Hepatic stellate cell (primary cell): ENCODE measurements around the gene PRDM15.

ENCODE experiments used
- DNase-seq: peaks from one replicate; pipeline ENCODE4 v3.0.0; 2011; ENCODE audit warnings: low spot score

The PRDM15 gene

GRCh38 chr21:41864311-41865001 lies 14.7 kb downstream of the PRDM15 start:
- no peak for DNase-seq

- DNase-seq = no peak
These were observed 15.8 kb downstream of the PRDM15 start for GRCh38 chr21:41863439-41863740.

DNA sequence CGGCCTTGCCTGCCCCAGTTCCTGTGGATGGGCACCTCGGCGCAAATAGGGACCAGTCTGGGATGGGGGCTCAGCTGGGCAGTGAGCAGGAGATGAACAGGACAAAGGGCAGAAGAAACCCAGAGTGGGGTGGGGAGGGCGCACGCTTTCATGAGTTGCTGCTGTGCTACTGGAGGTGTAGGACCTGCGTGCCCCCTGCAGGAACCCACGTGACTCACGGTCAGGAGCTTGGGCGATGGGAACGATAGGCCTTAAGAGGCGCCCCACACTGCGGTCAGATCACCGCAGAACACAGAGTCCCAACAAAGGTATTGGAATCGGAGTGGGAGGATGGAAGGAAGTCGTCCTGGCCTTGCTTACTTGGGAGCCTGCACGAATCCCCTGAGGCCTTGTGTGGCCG lies 17.2 kb downstream of the PRDM15 start:
- no peak for DNase-seq

DNA sequence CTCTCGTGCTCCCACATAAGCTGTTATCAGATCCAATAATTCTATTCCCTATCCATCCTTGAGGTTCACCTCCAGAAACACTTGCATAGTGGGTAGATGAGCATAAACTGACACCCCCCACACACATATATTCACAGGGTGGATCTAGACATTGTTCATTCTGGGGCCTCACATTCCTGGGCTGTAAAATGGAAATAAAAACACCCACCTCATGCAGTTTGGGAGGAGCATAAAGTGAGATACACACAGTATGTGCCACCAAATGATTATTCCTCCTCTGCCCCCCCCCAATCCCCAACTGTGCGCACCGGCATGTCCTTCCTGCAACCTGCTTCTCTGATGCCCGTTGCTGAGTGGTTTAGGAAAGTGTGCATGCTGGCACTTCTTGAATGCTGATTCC lies 17.9 kb downstream of the PRDM15 start:
- DNase-seq = no peak

DNA sequence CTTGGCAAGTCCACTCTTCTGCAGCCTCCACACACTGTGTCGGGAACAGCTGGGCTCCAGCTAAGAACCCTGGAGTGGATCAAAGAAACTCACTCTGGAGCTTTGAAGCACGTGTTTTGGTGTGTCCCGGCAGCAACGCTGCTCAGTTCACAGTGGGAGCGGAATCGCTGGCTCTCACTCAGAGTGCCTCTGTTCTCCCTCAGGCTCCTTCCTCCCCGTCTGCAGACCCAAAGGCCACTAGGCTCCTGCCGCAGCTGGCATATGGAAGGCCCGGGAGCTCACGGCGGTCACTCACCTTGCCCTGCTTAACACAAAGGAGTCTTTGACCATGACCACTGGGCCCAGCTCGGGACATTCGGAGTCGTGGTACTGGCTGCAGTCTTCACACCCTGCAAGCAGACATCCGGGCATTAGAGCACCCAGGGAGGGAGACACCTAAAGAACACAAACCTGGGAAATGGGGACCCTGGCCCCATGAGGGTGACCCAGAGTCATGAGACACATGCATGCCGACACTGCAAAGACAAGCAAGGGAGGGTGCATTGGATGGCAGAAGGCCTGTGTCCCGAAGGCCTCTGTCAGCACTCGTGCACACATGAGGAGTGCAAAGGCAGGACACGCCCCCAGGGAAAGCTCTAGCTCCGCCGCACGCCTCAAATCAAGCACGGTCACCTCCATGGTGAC lies 19.7 kb downstream of the PRDM15 start:
- DNase-seq = no peak

DNA sequence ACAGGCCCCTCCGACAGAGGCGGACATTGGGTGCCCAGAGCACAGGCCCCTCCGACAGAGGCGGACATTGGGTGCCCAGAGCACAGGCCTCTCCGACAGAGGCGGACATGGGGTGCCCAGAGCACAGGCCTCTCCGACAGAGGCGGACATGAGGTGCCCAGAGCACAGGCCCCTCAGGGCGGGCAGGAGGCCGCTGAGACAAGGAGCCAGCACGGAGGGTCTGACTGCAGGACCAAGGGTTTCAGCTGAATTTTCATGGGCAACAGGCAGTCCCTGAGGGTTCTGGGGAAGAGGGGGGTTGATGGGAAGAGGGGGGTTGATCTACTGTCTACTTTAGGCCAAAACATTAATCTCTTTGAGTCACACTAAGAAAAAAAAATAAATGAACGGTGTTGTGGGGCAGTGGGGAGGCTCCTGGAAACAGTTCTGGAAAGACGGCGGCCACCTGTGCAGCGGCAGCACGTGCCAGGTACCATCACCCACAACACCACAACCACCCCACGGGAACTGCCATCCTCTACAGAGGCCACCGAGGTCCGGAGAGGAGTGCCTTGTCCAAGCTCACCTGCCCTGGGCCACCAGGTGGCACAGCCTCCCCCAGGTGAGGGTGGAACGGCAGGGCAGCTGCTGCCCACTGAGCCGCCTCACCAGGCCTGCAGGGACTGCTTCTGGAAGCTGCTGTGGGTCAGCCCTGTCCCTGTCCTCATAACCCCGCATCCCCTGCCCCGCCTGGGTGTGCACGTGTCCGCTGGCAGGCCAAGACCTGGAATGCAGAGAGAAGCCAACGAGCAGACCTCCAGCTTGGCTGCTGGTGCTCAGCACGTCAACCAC lies 20.5 kb downstream of the PRDM15 start:
- DNase-seq = no peak

DNA sequence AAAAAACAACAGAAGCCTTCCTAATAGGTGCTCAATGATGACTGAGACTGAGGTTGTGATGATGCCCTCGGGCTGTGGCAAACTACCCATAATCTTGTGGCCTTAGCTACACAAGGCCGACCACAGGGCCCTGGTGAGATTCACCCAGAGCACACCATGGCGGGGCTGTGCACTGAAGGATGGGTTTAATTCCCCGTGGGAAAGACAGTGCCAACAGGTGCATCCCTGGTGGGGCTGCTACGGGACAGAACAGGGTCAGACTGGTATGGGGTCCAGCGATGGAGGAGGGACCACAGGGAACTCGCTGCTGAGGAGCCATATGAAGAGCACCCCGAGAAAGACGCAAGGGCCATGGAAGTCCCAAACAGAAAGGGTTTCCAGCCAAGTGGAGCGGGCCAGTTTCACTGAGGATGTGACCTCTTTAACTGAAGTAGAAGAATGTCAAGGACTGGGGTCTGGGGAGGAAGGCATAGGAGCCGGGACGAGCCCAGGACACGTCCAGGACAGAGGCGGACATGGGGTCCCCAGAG lies 21.3 kb downstream of the PRDM15 start:
- DNase-seq = no peak

DNA sequence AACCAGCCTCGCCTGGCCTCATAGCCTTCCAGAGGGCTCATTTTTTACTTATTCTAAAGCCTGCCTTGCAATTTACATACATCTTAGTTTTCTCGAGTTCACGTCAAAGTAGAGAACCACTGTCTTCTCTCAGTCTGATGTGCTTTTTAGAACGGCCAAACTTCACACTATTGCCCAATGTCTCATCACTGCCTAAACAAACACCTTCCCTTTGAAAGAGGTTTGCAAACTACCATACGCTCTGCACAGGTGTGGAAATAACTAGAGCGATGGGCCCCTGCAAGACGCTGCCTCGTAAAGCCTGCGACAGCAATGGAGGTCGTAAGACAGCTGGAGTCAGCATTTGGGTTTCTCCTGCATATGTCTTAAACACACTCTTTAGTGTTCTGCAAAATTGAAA lies 22.6 kb downstream of the PRDM15 start:
- no peak for DNase-seq

DNA sequence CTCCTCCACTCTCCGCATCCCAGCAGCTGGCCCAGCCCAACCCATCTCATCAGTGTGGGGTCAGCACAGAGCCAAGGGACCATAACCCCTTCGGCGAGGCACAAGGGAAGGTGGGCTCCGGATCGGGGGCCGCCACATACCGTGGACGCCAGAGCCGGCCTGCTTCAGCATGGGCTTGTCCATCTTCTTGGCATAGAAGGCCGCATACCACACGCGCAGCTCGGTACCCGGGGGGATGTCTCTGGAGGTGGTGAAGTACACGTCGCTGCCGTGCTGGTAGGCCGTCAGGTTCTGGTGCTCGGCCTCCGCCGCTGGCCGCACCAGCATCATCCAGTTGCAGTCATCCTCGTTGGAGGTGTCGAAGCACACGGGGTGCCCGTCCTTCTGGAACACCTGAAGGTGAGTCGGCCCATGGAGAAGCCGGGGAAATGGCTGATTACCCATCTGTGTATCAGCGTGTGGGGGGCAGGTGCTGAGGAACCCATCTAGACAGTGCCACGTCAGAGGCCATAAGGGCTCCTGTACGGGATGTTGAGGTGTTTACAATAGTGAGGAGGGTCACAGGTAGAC lies 24.6 kb downstream of the PRDM15 start:
- no peak for DNase-seq

- DNase-seq = no peak
These were observed 26.2 kb downstream of the PRDM15 start for GRCh38 chr21:41852929-41853320.

DNA sequence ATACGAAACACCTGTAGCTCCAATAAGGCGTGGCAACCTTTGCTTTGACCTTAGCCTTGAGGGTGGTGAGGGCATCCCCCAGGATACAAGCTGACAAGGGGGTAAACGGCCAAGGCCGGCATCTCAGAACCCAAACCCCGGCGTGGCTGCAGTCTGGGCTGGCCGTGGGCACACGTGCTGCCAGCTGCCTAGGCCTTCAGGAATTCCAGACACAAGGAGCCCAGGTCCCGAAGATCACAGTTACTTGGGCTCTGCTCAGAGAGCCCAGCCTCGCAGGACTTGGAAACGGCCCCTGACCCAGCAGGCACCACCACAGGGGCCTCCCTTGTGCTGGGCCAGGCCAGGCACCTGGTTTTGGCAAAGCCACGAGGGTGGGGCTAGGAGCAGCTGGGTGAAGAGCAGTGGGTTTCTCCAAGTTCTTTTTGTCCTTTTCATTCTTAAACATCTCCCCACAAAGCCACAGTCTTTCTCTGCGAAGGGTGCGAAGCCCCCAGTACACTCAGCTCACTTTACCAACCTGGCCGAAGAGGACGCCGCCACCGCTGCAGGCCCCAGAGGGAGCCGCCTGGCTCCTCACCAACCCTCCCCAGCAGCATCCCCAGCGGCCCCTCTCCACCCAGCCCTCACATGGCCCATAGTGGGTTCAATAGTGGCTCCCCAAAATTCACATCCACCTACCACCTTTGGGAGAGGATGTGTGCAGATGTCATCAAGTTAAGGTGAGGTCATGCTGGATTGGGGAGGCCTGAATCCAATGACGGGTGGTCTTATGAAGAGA lies 26.8 kb downstream of the PRDM15 start:
- DNase-seq = no peak

GRCh38 chr21:41851090-41851790 lies 27.9 kb downstream of the PRDM15 start:
- no peak for DNase-seq

- no peak for DNase-seq
These were observed 29.1 kb downstream of the PRDM15 start for GRCh38 chr21:41850085-41850484.

GRCh38 chr21:41848958-41849580 lies 30.1 kb downstream of the PRDM15 start:
- DNase-seq = no peak

GRCh38 chr21:41848533-41848932 lies 30.6 kb downstream of the PRDM15 start:
- no peak for DNase-seq

GRCh38 chr21:41847066-41847804 lies 31.9 kb downstream of the PRDM15 start:
- peak; percentile 16 for DNase-seq

- no peak for DNase-seq
These were observed 32.6 kb downstream of the PRDM15 start for GRCh38 chr21:41846536-41846935.

- DNase-seq = no peak
These were observed 33.2 kb downstream of the PRDM15 start for GRCh38 chr21:41846033-41846317.

DNA sequence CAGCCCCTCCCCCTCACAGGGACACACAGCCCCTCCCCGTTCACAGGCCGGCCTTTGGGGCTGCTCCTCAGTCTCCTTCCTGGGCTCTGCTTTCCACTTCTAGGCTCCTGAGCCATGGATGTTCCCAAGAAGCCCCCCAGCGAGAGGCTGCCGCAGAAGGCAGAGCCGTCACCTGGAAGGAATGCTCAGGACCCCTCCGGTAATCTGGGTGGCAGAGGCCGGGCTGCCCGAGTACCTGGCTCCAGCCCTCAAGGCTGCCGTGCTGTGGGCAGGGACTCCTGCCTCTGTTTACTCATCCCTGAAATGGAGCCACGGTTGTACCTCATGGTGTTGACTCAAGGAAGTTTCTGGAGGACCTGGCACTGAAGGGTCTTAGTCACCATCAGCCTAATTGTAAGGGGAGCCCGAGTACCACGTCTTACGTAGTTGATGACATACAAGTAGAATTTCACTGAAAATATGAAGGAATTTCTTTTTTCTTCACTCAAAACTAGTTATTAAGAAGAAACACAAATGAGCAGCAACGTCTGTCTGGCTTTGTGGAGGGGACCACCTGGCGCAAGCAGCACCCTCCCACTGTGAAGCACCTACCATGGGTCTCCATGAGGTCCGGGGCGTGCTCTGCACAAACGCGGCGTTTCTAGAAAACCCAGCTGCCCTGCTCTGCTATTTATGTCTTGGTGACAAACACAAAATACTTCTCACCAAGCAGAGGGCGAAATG lies 33.7 kb downstream of the PRDM15 start:
- DNase-seq = no peak

DNA sequence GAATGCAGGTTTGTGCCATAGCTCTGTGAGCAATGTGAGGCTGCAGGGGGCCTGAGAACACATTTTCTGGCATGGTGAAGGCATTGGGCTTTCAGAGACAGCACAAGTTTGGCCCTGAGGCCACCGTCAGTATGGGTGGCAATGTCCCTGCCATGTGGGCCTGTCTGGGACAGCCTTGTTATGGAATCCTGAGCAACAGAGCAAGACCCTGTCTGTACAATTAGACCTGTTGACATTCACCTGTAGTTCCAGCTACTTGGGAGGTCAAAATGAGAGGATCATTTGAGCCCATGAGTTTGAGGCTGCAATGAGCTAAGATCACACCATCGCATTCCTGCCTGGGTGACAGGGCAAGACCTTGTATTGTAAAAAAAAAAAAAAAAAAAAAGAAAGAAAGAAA lies 35.6 kb downstream of the PRDM15 start:
- DNase-seq = no peak
